Breast epithelium (tissue), 4 donors: ENCODE measurements around the gene ACRV1. TPM values are rescaled to one million over a fixed set of nuclear protein-coding genes. Genes with fewer than 3 reads are reported as not detected.

Source experiments
- DNase-seq, 2 donors: peaks; one replicate each; pipeline ENCODE4 v3.0.0-alpha.2; 2019; ENCODE audit warnings: low spot score in 2 of 2
- H3K27ac ChIP-seq, 2 donors: fragments of 200-600 bp; sonication (generic) in 1 of 2; one replicate each; pipeline ENCODE4 v1.5.1; 2016 to 2019; ENCODE audit warnings: mild to moderate bottlenecking in 1 of 2
- H3K27me3 ChIP-seq, 2 donors: fragments of 200-600 bp; sonication (generic) in 1 of 2; one replicate each; pipeline versions ENCODE4 v1.5.1 to v1.6.0; 2017 to 2019; ENCODE audit warnings: control low read depth in 1 of 2, mild to moderate bottlenecking in 1 of 2
- H3K36me3 ChIP-seq: fragments of 200-600 bp; one replicate; pipeline ENCODE4 v1.5.1; 2019
- H3K4me1 ChIP-seq, 2 donors: fragments of 200-600 bp; sonication (generic); one replicate each; pipeline ENCODE4 v1.5.1; 2016 to 2019; ENCODE audit warnings: control low read depth in 1 of 2
- H3K4me3 ChIP-seq, 3 donors: fragments of 200-600 bp; sonication (generic); 1 replicate in 2 of 3; 2 replicates in 1 of 3; pipeline ENCODE4 v1.5.1; 2016 to 2019; ENCODE audit warnings: mild to moderate bottlenecking in 3 of 3, moderate library complexity in 2 of 3
- H3K9me3 ChIP-seq, 2 donors: fragments of 200-600 bp; sonication (generic) in 1 of 2; one replicate each; pipeline ENCODE4 v1.5.1; 2016 to 2019; ENCODE audit warnings: control low read depth in 1 of 2
- CTCF ChIP-seq, 3 donors: fragments of 450-650 bp; IDR thresholded peaks; one replicate each; pipeline ENCODE4 v1.5.1; 2016 to 2017; ENCODE audit warnings: antibody characterized with exemption in 3 of 3, mild to moderate bottlenecking in 3 of 3, moderate library complexity in 3 of 3
- POLR2A ChIP-seq: fragments of 450-650 bp; IDR thresholded peaks from one replicate; pipeline ENCODE4 v1.6.1; 2016; ENCODE audit warnings: antibody characterized with exemption, mild to moderate bottlenecking, moderate library complexity
- POLR2AphosphoS5 ChIP-seq, 3 donors: sonication (generic); formaldehyde crosslinking; IDR thresholded peaks; one replicate each; pipeline ENCODE4 v1.6.1; 2017; ENCODE audit warnings: antibody characterized with exemption in 3 of 3
- intact Hi-C: fragments of 100-400 bp; cut with DNase I; formaldehyde crosslinking; loops from one replicate; pipeline ENCODE4 v1.15.1; 2023; ENCODE audit warnings: low total_unique reads
- total RNA-seq, 3 donors: library from RNA; depleted of rRNA; stranded (reverse); fragments of >200 nt; gene quantifications; one replicate each; pipeline ENCODE4 v1.1.0, GENCODE V29; 2016

ACRV1 gene
- total RNA-seq, 3 donors from 2014 or later, result 0.29 TPM; not detected in 2

DNA sequence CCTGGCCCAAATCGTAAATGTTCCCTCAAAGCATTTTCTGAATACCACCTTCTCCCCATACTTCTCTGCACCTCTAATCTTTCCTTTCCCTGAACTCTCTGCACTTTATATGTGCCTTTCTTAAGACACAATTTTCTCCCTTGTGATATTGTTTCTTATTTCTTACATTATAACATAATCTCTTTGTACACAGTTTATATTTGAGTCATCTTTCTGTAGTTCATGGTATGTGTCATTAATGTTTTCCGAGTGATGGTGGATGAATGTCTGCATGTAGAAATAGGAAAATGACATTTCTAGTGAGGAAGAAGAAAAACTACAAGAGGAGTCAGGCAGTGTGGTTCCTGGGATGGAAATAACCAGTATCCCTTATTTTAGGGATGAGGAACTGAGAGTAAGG lies 5.5 kb downstream of the ACRV1 start:
- TF ChIP-seq POLR2AphosphoS5 (IDR thresholded peaks at IDR 0.05), result no peak
- TF ChIP-seq CTCF (IDR thresholded peaks at IDR 0.05), result no peak
- TF ChIP-seq POLR2A, result no peak
- no peak for DNase-seq
- Histone ChIP-seq H3K27ac (no peak overlapping the region), H3K9me3 (no peaks in the 10 kb centered on the region), H3K4me3 (no peak overlapping the region), H3K27me3 (no peaks in the 10 kb centered on the region), H3K36me3 (no peaks in the 10 kb centered on the region), H3K4me1 (no peaks in the 10 kb centered on the region)
- intact Hi-C loops, result no loop called here

- Histone ChIP-seq H3K9me3 (no peaks in the 10 kb centered on the region), H3K36me3 (no peaks in the 10 kb centered on the region), H3K4me1 (no peaks in the 10 kb centered on the region), H3K27ac (no peak overlapping the region), H3K4me3 (no peak overlapping the region), H3K27me3 (no peaks in the 10 kb centered on the region)
- DNase-seq, result no peak
- TF ChIP-seq CTCF (IDR thresholded peaks at IDR 0.05) (no peak), POLR2AphosphoS5 (IDR thresholded peaks at IDR 0.05) (no peak), POLR2A (no peak)
- intact Hi-C loops, result no loop called here
Measured at GRCh38 chr11:125674210-125674609, 6.4 kb downstream of the ACRV1 start.

GRCh38 chr11:125671561-125671960 lies 9.1 kb downstream of the ACRV1 start:
- Histone ChIP-seq H3K27ac (no peak overlapping the region), H3K27me3 (no peaks in the 10 kb centered on the region), H3K4me3 (no peak overlapping the region), H3K4me1 (no peaks in the 10 kb centered on the region), H3K36me3 (no peaks in the 10 kb centered on the region), H3K9me3 (no peaks in the 10 kb centered on the region)
- DNase-seq, result no peak
- intact Hi-C loops, result no loop called here
- no peak for TF ChIP-seq POLR2A
- TF ChIP-seq CTCF (IDR thresholded peaks at IDR 0.05), result no peak
- TF ChIP-seq POLR2AphosphoS5 (IDR thresholded peaks at IDR 0.05), result no peak

- H3K36me3 ChIP-seq, result no peaks in the 10 kb centered on the region
- no peak overlapping the region for H3K4me3 ChIP-seq
- DNase-seq, result no peak
- no peak for TF ChIP-seq POLR2A
- no peak for TF ChIP-seq CTCF (IDR thresholded peaks at IDR 0.05)
- no peak for TF ChIP-seq POLR2AphosphoS5 (IDR thresholded peaks at IDR 0.05)
- H3K27me3 ChIP-seq, result no peaks in the 10 kb centered on the region
- peaks cover 0 to 4% of the 10 kb centered on the region in 2 donors for H3K9me3 ChIP-seq
- no peaks in the 10 kb centered on the region for H3K4me1 ChIP-seq
- intact Hi-C loops, result no loop called here
- no peak overlapping the region for H3K27ac ChIP-seq
Measured at GRCh38 chr11:125670172-125670571, 10.5 kb downstream of the ACRV1 start.

DNA sequence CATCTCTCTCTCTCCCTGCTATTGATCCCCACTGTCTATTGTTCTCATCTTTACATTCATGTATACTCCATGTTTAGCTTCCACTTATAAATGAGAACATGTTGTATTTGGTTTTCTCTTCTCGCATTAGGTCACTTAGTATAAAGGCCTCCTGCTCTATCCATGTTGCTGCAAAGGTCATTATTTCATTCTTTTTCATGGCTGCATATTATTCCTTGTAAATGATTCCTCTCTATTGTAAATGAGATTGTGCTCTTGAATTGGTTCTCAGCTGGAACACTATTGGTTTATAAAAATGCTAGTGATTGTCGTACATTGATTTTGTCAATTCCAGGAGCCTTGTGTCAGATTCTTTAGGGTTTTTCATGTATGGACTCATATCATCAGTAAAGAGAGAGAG lies 13.5 kb downstream of the ACRV1 start:
- no peak for TF ChIP-seq CTCF (IDR thresholded peaks at IDR 0.05)
- no peak for TF ChIP-seq POLR2AphosphoS5 (IDR thresholded peaks at IDR 0.05)
- TF ChIP-seq POLR2A, result no peak
- DNase-seq, result no peak
- Histone ChIP-seq H3K27ac (no peak overlapping the region), H3K4me1 (no peaks in the 10 kb centered on the region), H3K27me3 (no peaks in the 10 kb centered on the region), H3K4me3 (no peak overlapping the region), H3K9me3 (peaks cover 0 to 12% of the 10 kb centered on the region in 2 donors), H3K36me3 (no peaks in the 10 kb centered on the region)
- intact Hi-C loops, result no loop called here
